A673 (cell line): ENCODE data around the gene ITPR2.

ENCODE experiments used
- EZH2 ChIP-seq: fragments of 200-600 bp; sonication (generic); IDR thresholded peaks from 2 replicates; pipeline ENCODE4 v1.6.1; 2017; ENCODE audit warnings: borderline replicate concordance, low read depth, mild to moderate bottlenecking, mixed read lengths, antibody characterized with exemption, low read length; ENCODE audit not compliant: poor library complexity, severe bottlenecking
- TF ChIP-seq, protein P1 (sequence below): fragments of 300-800, 200-600 bp; sonication (generic); conservative IDR thresholded peaks from 2 replicates; pipeline ENCODE4 v1.5.1; 2017; ENCODE audit warnings: low read depth, mild to moderate bottlenecking, antibody characterized with exemption, low read length, moderate library complexity, mixed read lengths

DNA sequence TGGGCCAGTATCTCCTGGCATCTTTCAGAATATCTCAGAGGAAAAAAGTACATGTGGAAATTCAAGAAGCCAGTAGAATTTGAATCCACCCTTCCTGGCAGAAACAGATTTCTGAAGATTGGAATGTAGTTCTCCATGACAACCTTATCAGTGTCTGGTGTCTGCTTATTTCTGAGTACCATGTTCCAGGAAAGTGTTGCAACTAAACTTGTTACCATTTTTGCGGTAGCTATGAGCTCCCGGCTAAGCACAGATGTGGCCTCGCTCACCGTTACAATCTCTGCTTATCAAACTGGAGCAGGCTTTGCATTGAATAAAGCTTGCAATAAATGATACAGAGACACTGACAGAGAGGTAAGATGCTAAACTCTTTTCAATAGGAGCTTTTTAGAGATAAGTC lies 13.0 kb upstream of the ITPR2 start:
- TF ChIP-seq, protein P1, sequence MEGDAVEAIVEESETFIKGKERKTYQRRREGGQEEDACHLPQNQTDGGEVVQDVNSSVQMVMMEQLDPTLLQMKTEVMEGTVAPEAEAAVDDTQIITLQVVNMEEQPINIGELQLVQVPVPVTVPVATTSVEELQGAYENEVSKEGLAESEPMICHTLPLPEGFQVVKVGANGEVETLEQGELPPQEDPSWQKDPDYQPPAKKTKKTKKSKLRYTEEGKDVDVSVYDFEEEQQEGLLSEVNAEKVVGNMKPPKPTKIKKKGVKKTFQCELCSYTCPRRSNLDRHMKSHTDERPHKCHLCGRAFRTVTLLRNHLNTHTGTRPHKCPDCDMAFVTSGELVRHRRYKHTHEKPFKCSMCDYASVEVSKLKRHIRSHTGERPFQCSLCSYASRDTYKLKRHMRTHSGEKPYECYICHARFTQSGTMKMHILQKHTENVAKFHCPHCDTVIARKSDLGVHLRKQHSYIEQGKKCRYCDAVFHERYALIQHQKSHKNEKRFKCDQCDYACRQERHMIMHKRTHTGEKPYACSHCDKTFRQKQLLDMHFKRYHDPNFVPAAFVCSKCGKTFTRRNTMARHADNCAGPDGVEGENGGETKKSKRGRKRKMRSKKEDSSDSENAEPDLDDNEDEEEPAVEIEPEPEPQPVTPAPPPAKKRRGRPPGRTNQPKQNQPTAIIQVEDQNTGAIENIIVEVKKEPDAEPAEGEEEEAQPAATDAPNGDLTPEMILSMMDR, result no peak
- no peak for TF ChIP-seq EZH2
